K562 (cell line): ENCODE data around the gene PI4K2B. TPM values are rescaled to one million over a fixed set of nuclear protein-coding genes. Genes with fewer than 3 reads are reported as not detected.

ENCODE experiments used
- ARHGAP35 ChIP-seq: fragments of 450-650 bp; IDR thresholded peaks from 2 replicates; pipeline ENCODE4 v1.6.1; 2018; ENCODE audit not compliant: partially characterized antibody
- CREBBP ChIP-seq: IDR thresholded peaks from one replicate; pipeline ENCODE4 v1.6.1; 2012; ENCODE audit warnings: low read depth, mild to moderate bottlenecking, control low read depth, inconsistent platforms, low read length
- GABPB2 ChIP-seq: fragments of 250-450 bp; sonication (Bioruptor Pico); conservative IDR thresholded peaks from 2 replicates; pipeline ENCODE4 v1.5.1; 2021; ENCODE audit warnings: mild to moderate bottlenecking
- MEF2A ChIP-seq: IDR thresholded peaks from 2 replicates; pipeline ENCODE4 v1.6.1; 2011; ENCODE audit warnings: low read depth, mild to moderate bottlenecking, low read length, moderate library complexity; ENCODE audit not compliant: control insufficient read depth
- NEUROD1 ChIP-seq: fragments of 150-350 bp; IDR thresholded peaks from 2 replicates; pipeline ENCODE4 v1.6.1; 2014; ENCODE audit warnings: borderline replicate concordance, low read length, low read depth; ENCODE audit not compliant: partially characterized antibody
- REST ChIP-seq, 2 experiments: fragments of 450-650 bp; formaldehyde crosslinking in 1 of 2; IDR thresholded peaks; 2 replicates each; pipeline versions ENCODE4 v1.4.0 to v1.6.1; 2014 to 2020; ENCODE audit warnings: mild to moderate bottlenecking in 2 of 2, borderline replicate concordance in 1 of 2, low read depth in 1 of 2
- SAP30 ChIP-seq: fragments of 200-600 bp; sonication (generic); IDR thresholded peaks from 2 replicates; pipeline ENCODE4 v1.6.1; 2012; ENCODE audit warnings: borderline replicate concordance, low read depth, mild to moderate bottlenecking, moderate library complexity, low read length, control low read depth, inconsistent platforms; ENCODE audit not compliant: insufficient read depth, poor library complexity, severe bottlenecking
- SMAD1 ChIP-seq: fragments of 150-350 bp; IDR thresholded peaks from 2 replicates; pipeline ENCODE4 v1.6.1; 2014; ENCODE audit warnings: low read length, low read depth; ENCODE audit not compliant: partially characterized antibody
- TAF9B ChIP-seq: fragments of 450-650 bp; IDR thresholded peaks from 2 replicates; pipeline ENCODE4 v1.6.1; 2018; ENCODE audit warnings: mild to moderate bottlenecking; ENCODE audit not compliant: partially characterized antibody
- ZBTB12 ChIP-seq: fragments of 250-450 bp; sonication (Bioruptor Pico); IDR thresholded peaks from 2 replicates; pipeline ENCODE4 v1.4.0; 2020
- ZC3H8 ChIP-seq: fragments of 450-650 bp; IDR thresholded peaks from 2 replicates; pipeline ENCODE4 v1.6.1; 2017
- ZNF134 ChIP-seq: fragments of 250-450 bp; sonication (Bioruptor Pico); conservative IDR thresholded peaks from 2 replicates; pipeline ENCODE4 v1.4.0; 2020
- ZNF311 ChIP-seq: fragments of 250-450 bp; sonication (Bioruptor Pico); IDR thresholded peaks from 2 replicates; pipeline ENCODE4 v1.4.0; 2020; ENCODE audit warnings: mild to moderate bottlenecking, moderate library complexity
- ZNF384 ChIP-seq: IDR thresholded peaks from 2 replicates; pipeline ENCODE4 v1.6.1; 2012; ENCODE audit warnings: low read depth, low read length, improper control_type of control experiment
- ZNF511 ChIP-seq: sonication (generic); formaldehyde crosslinking; IDR thresholded peaks from 2 replicates; pipeline ENCODE4 v1.8.0; 2022; ENCODE audit warnings: mild to moderate bottlenecking, missing genetic modification reagents
- polyA plus RNA-seq, 8 experiments: library from polyadenylated mRNA; depleted of rRNA in 4 of 8; stranded (reverse) in 5 of 8; unstranded in 3 of 8; fragments of >200 nt; fragmentation: Nextera tagmentation in 2 of 8; fragmentation: Illumina TruSeq in 1 of 8; extraction: Ambion mirVana in 2 of 8; extraction: Trizol in 1 of 8; gene quantifications; 2 replicates each; pipeline versions ENCODE4 v1.2.1 to v1.2.3, GENCODE V29; 2011 to 2014; ENCODE audit warnings: inconsistent platforms in 1 of 8, missing spikeins in 1 of 8
- total RNA-seq, 7 experiments: library from RNA; depleted of rRNA in 6 of 7; stranded (reverse); fragments of >200 nt in 6 of 7; fragmentation: Illumina TruSeq in 2 of 7; extraction: Trizol in 2 of 7; gene quantifications; 2 replicates each; pipeline versions ENCODE4 v1.2.1 to v1.2.3, GENCODE V29; 2011 to 2021; ENCODE audit warnings: low replicate concordance in 1 of 7

Gene PI4K2B
- total and polyA plus RNA-seq, 9 of the 15 experiments (the other 6 are each of a cell fraction or from before 2014, with no cell fraction given) = 4.5 to 21.4 (median 16.5) TPM

- TF ChIP-seq ARHGAP35 (no peak), CREBBP (no peak), ZNF384 (peak; percentile 39; the same call in 1 of the 2 replicates), NEUROD1 (peak; percentile 15), TAF9B (peak; percentile 95), ZBTB12 (no peak; the same call in 1 of the 2 replicates), GABPB2 (CRISPR knock-in tag) (no peak), MEF2A (peak; percentile 29; the same call in 1 of the 2 replicates), SMAD1 (peak; percentile 28), ZNF311 (CRISPR knock-in tag) (no peak), ZNF134 (CRISPR knock-in tag) (no peak), REST (IDR thresholded peaks at IDR 0.05; ENCODE audit: borderline replicate concordance) (no peak; the same call in 1 of the 2 replicates), REST (CRISPR knock-in tag; IDR thresholded peaks at IDR 0.05; ENCODE audit: low read depth) (peak; percentile 65; the same call in 1 of the 2 replicates), ZC3H8 (no peak), SAP30 (peak; percentile 90), ZNF511 (peak; percentile 86)
These were observed 78.8 kb downstream of the PI4K2B start, which contains the start of gene ZCCHC4 (continued) for GRCh38 chr4:25312496-25313200.
